B cell (primary cell): ENCODE results near the gene MTHFS. TPM values are rescaled to one million over a fixed set of nuclear protein-coding genes. Genes with fewer than 3 reads are reported as not detected.
"Not testable (repeated sequence)": the region's sequence is repeated elsewhere in the genome, so short reads cannot be mapped to it uniquely, and the experiment has no call there.

ENCODE experiments used
- ATAC-seq: fragments of 200-7000 bp; cut with Tn5 transposase; one replicate; pipeline ENCODE4 v1.10.0; 2021; ENCODE audit warnings: low read depth, mild to moderate bottlenecking, moderate number of reproducible peaks, moderate library complexity
- CTCF ChIA-PET: fragments of 350-600 bp; sonication (Branson Sonifier 250); formaldehyde crosslinking; loops from one replicate; lab custom pipeline; 2021; ENCODE audit warnings: antibody characterized with exemption, inconsistent platforms; lab: Charles Lee
- POLR2A ChIA-PET: fragments of 350-600 bp; sonication (Branson Sonifier 250); formaldehyde crosslinking; loops from one replicate; lab custom pipeline; 2021; ENCODE audit warnings: antibody characterized with exemption; lab: Charles Lee
- DNase-seq: peaks from one replicate; pipeline ENCODE4 v3.0.0; 2013
- H2AFZ ChIP-seq: 2 replicates; pipeline ENCODE4 v1.6.1; 2012; ENCODE audit warnings: mild to moderate bottlenecking, low read depth, low read length; ENCODE audit not compliant: insufficient read depth, poor library complexity, severe bottlenecking
- H3K27ac ChIP-seq, 2 donors: 1 replicate in 1 of 2; 2 replicates in 1 of 2; pipeline ENCODE4 v1.5.1; 2012 to 2013; ENCODE audit warnings: low read length in 2 of 2, mild to moderate bottlenecking in 2 of 2, moderate library complexity in 1 of 2
- H3K27me3 ChIP-seq, 4 experiments: fragments of 200-600 bp in 1 of 4; sonication (generic) in 1 of 4; replicated peaks in 1 of 4; 1 replicate in 2 of 4; 2 replicates in 2 of 4; pipeline versions ENCODE4 v1.6.1 to v1.7.0; 2013 to 2016; ENCODE audit warnings: low read length in 3 of 4, mild to moderate bottlenecking in 2 of 4, mixed read lengths in 1 of 4, moderate library complexity in 1 of 4; ENCODE audit not compliant: insufficient read depth in 4 of 4, control insufficient read depth in 3 of 4; ENCODE audit errors: control extremely low read depth in 1 of 4
- H3K36me3 ChIP-seq, 2 experiments: replicated peaks in 1 of 2; 1 replicate in 1 of 2; 2 replicates in 1 of 2; pipeline versions ENCODE4 v1.6.1 to v1.7.1; 2013; ENCODE audit warnings: low read length in 1 of 2; ENCODE audit not compliant: insufficient read depth in 2 of 2, control insufficient read depth in 1 of 2; ENCODE audit errors: control extremely low read depth in 1 of 2, extremely low read depth in 1 of 2
- H3K4me1 ChIP-seq, 2 donors: fragments of 200-600 bp in 1 of 2; sonication (generic) in 1 of 2; 1 replicate in 1 of 2; 2 replicates in 1 of 2; pipeline versions ENCODE4 v1.5.1 to v1.6.1; 2013 to 2017; ENCODE audit warnings: low read length in 2 of 2; ENCODE audit not compliant: control insufficient read depth in 2 of 2, insufficient read depth in 2 of 2
- H3K4me2 ChIP-seq: replicated peaks from 2 replicates; pipeline ENCODE3; 2012; ENCODE audit warnings: mild to moderate bottlenecking, low read depth, low read length; ENCODE audit not compliant: poor library complexity, severe bottlenecking
- H3K4me3 ChIP-seq, 5 experiments: fragments of 200-600 bp in 1 of 5; sonication (generic) in 1 of 5; 1 replicate in 3 of 5; 2 replicates in 2 of 5; pipeline versions ENCODE4 v1.5.1 to v1.7.0; 2011 to 2016; ENCODE audit warnings: low read length in 4 of 5, mild to moderate bottlenecking in 4 of 5, low read depth in 2 of 5, control low read depth in 1 of 5, moderate library complexity in 1 of 5; ENCODE audit not compliant: insufficient read depth in 1 of 5; ENCODE audit errors: control extremely low read depth in 1 of 5, extremely low read depth in 1 of 5
- H3K79me2 ChIP-seq: fragments of 200-600 bp; sonication (generic); one replicate; pipeline ENCODE4 v1.6.0; 2016; ENCODE audit warnings: low read length; ENCODE audit not compliant: control insufficient read depth, insufficient read depth
- H3K9ac ChIP-seq: fragments of 200-600 bp; sonication (generic); 2 replicates; pipeline ENCODE4 v1.6.1; 2017; ENCODE audit warnings: mild to moderate bottlenecking, low read length, moderate library complexity
- H3K9me3 ChIP-seq, 3 donors: one replicate each; pipeline versions ENCODE4 v1.6.1 to v1.7.1; 2013; ENCODE audit warnings: low read length in 2 of 3; ENCODE audit not compliant: control insufficient read depth in 2 of 3, insufficient read depth in 1 of 3; ENCODE audit errors: control extremely low read depth in 1 of 3
- H4K20me1 ChIP-seq: 2 replicates; pipeline ENCODE4 v1.6.0; 2012; ENCODE audit warnings: mild to moderate bottlenecking, low read length; ENCODE audit not compliant: insufficient read depth, control insufficient read depth, poor library complexity, severe bottlenecking
- H3K27ac Mint-ChIP-seq: one replicate; pipeline ENCODE4 v1.8.0; 2021; ENCODE audit warnings: mixed read lengths
- H3K27me3 Mint-ChIP-seq: one replicate; pipeline ENCODE4 v1.8.0; 2021; ENCODE audit warnings: mixed read lengths
- H3K4me1 Mint-ChIP-seq: one replicate; pipeline ENCODE4 v1.8.0; 2021; ENCODE audit warnings: mixed read lengths
- H3K4me3 Mint-ChIP-seq: one replicate; pipeline ENCODE4 v1.8.0; 2021; ENCODE audit warnings: mixed read lengths
- H3K9me3 Mint-ChIP-seq: one replicate; pipeline ENCODE4 v1.8.0; 2022; ENCODE audit warnings: mixed read lengths; ENCODE audit not compliant: insufficient read depth
- CTCF ChIP-seq: fragments of 200-600 bp; IDR thresholded peaks from one replicate; pipeline ENCODE4 v1.8.0; 2022; ENCODE audit warnings: antibody characterized with exemption, mild to moderate bottlenecking
- EZH2 ChIP-seq: IDR thresholded peaks from 2 replicates; pipeline ENCODE4 v1.6.1; 2012; ENCODE audit warnings: borderline replicate concordance, low read depth, mild to moderate bottlenecking, moderate library complexity, low read length; ENCODE audit not compliant: insufficient read depth, poor library complexity, severe bottlenecking
- WGBS: methylation state at CpG from one replicate; pipeline ENCODE4 v1.1.5; 2013; ENCODE audit warnings: missing lambda C conversion rate; ENCODE audit not compliant: insufficient coverage; 5-methylcytosine and 5-hydroxymethylcytosine counted together
- intact Hi-C: fragments of 100-400 bp; cut with micrococcal nuclease; formaldehyde crosslinking; loops from one replicate; pipeline ENCODE4 v1.10.0; 2022
- polyA plus RNA-seq: library from polyadenylated mRNA; depleted of rRNA; stranded (reverse); fragments of >200 nt; gene quantifications from 2 replicates; pipeline ENCODE4 v1.2.3, GENCODE V29; 2012
- total RNA-seq, 2 donors: library from RNA; stranded (reverse); fragments of 120-200 nt in 1 of 2; gene quantifications; 1 replicate in 1 of 2; 2 replicates in 1 of 2; pipeline versions ENCODE4 v1.2.3 to v1.2.4, GENCODE V29; 2013 to 2022

MTHFS gene
- total and polyA plus RNA-seq, 2 donors (not counting 1 experiment from before 2014, with no cell fraction given) = 20.1 to 20.9 TPM

- Histone ChIP-seq H3K4me3 (no peak overlapping the region), H3K36me3 (peaks cover 0 to 3% of the 10 kb centered on the region in 2 experiments), H2AFZ (no peak overlapping the region), H3K79me2 (peaks cover 12% of the 10 kb centered on the region), H4K20me1 (no peaks in the 10 kb centered on the region), H3K9ac (no peak overlapping the region), H3K4me1 (peaks cover 22 to 33% of the 10 kb centered on the region in 2 donors), H3K4me2 (no peak overlapping the region), H3K27me3 (no peaks in the 10 kb centered on the region), H3K9me3 (no peaks in the 10 kb centered on the region), H3K27ac (peak overlapping the region in 1 of 2 donors; percentile 47)
- intact Hi-C loops = no loop called here
- DNase-seq = peak; percentile 53
- TF ChIP-seq CTCF (no peak), EZH2 (no peak)
- POLR2A ChIA-PET = no interaction called here
- H3K4me1 Mint-ChIP-seq = peaks cover 47% of the 10 kb centered on the region
- H3K4me3 Mint-ChIP-seq = peak overlapping the region; percentile 2
- CTCF ChIA-PET = interaction anchor here (2.3 to 2.5 kb wide), 2 partner anchors 10 to 23 kb away, joined by 5 to 6 read pairs; no protein-coding TSS in a partner anchor
- no peaks in the 10 kb centered on the region for H3K27me3 Mint-ChIP-seq
- WGBS = 37% methylated on average over 6 of the region's 9 CpGs
- H3K9me3 Mint-ChIP-seq = no peaks in the 10 kb centered on the region
- H3K27ac Mint-ChIP-seq = peak overlapping the region; percentile 39
- ATAC-seq = no peak
These were observed 3.3 kb upstream of the MTHFS start for GRCh38 chr15:79900087-79900486.

GRCh38 chr15:79898786-79899185 lies 2.0 kb upstream of the MTHFS start:
- H3K4me3 ChIP-seq, H3K9me3 ChIP-seq, H3K27me3 ChIP-seq, H3K27ac ChIP-seq, H2AFZ ChIP-seq, H3K36me3 ChIP-seq, DNase-seq, intact Hi-C loops, H3K27ac Mint-ChIP-seq, H3K4me3 Mint-ChIP-seq, H3K4me2 ChIP-seq, H3K27me3 Mint-ChIP-seq, H4K20me1 ChIP-seq, H3K9me3 Mint-ChIP-seq, ATAC-seq, H3K9ac ChIP-seq: not testable (repeated sequence)
- WGBS = 100% methylated on average over 3 of the region's 3 CpGs
- peaks cover 49% of the 10 kb centered on the region for H3K4me1 Mint-ChIP-seq
- peaks cover 19% of the 10 kb centered on the region for H3K79me2 ChIP-seq
- peaks cover 23 to 32% of the 10 kb centered on the region in 2 donors for H3K4me1 ChIP-seq
- ChIA-PET CTCF (interaction anchor here (1.1 to 4.9 kb wide), 6 partner anchors 11 to 249 kb away, joined by 3 to 40 read pairs (median 5); no protein-coding TSS in a partner anchor), POLR2A (interaction anchor here (1.7 to 4.4 kb wide), 2 partner anchors 11 to 24 kb away, joined by 4 to 35 read pairs; no protein-coding TSS in a partner anchor)
